NCI-H2196 (cell line): ENCODE measurements around the gene DPT.
A peak's percentile ranks its signal among the peaks of the same experiment; 100 is the strongest.

Experiments
- DNase-seq: peaks from one replicate; lab custom pipeline; 2025; ENCODE audit not compliant: unreplicated experiment; lab: John Stamatoyannopoulos, UW

Gene DPT

GRCh38 chr1:168736520-168736919 lies 7.5 kb upstream of the DPT start:
- DNase-seq = no peak

DNA sequence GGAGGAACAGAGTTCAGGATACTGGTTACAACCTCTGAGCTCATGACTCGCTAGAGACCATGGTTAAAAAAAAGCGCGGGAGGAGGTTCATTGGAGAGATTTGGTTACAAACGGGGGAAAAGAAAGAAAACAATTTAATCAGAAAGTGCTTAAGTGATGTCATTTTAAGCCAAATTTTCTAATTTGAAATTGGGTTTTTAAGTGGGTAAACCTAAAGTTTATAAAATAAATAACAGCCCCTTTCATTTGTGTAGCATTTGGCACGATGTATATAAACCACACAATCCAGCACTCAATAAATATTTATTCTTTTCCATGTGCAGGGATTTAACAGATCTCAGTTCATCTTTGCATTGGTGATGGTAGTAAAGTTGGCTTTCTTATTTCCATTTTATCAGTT lies 7.0 kb upstream of the DPT start:
- no peak for DNase-seq

GRCh38 chr1:168734946-168735345 lies 5.9 kb upstream of the DPT start:
- no peak for DNase-seq

- DNase-seq = no peak
These were observed 5.3 kb upstream of the DPT start for GRCh38 chr1:168734271-168734670.

DNA sequence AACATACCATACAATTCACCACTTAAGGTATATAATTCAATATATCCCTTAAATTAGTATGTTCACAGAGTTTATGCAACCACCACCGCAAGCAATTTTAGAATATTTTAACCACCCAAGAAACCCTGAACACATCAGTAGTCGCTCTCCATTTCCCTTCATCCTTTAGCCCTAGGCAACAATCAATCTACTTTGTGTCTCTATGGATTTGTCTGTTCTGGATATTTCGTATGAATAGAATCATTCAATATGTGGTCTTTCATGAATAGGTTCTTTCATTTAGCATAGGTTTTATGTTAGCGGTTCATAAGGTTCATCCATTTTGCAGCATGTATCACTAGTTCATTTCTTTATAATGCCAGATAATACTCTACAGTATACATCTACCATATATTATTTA lies 4.2 kb upstream of the DPT start:
- no peak for DNase-seq

GRCh38 chr1:168732736-168733135 lies 3.7 kb upstream of the DPT start:
- no peak for DNase-seq

GRCh38 chr1:168731244-168731953 lies 2.4 kb upstream of the DPT start:
- no peak for DNase-seq

DNA sequence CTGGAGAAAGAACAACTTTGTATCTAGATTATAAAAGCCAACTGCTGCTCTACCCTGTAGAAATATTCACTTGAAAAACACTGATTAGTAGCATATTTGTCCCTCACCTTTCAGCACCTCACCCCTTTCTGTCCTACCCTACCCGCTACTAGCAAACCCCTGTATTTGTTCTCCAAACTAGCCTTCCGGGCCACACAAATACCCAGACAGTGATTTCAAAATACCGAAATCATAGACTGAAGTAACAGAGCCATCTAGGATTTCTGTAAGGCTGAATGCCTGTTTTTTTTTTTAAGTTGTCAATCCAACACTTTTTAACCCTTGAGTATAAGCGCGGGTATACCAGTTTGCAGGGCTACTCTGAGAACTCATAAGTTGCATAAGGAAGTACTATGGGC lies 398 bp upstream of the DPT start:
- DNase-seq = no peak

- no peak for DNase-seq
These were observed 2.3 kb downstream of the DPT start for GRCh38 chr1:168726719-168727118.

GRCh38 chr1:168726281-168726680 lies 2.7 kb downstream of the DPT start:
- DNase-seq = no peak

DNA sequence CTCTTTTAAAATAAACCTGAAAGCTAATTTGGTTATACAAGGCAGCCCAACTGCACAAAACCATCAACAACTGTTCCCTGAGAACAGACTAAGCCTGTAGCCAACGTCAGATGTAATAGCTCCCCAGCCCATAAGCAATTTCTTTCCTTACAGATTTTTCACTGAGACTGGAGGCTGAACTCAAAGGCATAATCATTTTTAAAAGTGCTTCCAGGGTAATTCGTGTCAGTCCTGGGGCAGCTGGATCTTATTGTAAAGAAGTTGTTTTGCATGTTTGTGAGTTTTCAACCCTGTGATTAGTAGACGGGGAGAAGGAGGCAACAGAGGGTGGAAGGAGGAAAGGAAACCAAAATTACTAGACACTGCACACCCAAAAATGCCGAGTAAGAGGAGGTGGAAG lies 3.2 kb downstream of the DPT start:
- no peak for DNase-seq

- no peak for DNase-seq
These were observed 3.9 kb downstream of the DPT start for GRCh38 chr1:168725060-168725459.

- DNase-seq = peak; percentile 27
These were observed 6.0 kb downstream of the DPT start for GRCh38 chr1:168723000-168723399.

DNA sequence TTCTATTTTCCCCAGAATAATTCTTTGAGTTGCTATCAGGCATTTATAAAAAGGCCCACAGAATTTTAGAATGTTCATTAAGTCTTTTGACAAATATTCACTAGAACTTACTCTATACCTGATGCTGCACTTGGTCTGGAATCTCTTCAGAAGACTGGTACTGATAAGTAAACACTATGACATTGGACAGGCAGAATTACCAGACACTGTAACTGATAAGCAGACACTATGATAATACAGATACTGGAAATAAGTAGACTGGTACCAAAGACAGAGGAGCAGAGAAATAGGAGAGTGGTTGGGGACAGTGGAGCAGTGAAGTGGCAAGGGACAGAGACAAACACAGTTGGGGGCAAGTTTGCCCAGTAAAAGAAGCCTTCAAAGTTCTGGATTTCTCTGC lies 8.2 kb downstream of the DPT start:
- no peak for DNase-seq

DNA sequence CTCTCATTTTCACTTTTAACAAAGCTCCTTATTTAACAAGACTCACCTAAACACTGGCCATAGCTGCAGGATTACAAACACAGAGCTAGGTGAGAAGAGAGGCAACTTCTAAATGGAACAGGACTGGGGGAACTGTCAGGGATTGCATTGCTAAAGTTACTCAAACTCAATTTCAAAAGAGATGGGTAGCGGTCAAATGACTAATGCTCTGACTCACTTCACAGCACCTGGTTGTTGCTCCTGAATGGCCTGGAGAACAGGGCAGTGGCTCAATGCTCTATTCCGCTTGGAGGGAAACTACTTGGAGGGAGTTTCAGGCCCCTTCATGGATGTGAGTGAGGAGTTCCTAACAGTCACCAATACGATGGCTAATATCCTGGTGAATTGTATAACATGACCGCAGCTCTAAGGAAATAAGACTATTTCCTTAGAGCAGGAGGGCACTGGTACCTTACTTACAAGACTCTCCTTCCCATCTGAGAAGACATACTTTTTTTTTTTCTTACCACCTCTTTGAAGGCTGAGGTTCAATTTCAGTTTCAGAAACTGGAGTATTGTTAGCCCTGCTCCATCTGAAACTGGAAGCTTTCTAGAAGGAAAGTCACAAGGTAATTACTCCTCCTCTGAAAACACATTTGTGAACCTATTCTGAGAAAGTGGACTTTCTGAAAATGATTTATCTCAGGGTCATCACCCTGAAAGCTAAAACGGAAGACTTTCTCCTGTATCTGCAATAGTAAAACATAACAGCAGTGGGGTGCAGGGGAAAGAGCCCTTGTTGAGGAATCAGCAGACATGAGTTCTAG lies 9.5 kb downstream of the DPT start:
- no peak for DNase-seq

DNA sequence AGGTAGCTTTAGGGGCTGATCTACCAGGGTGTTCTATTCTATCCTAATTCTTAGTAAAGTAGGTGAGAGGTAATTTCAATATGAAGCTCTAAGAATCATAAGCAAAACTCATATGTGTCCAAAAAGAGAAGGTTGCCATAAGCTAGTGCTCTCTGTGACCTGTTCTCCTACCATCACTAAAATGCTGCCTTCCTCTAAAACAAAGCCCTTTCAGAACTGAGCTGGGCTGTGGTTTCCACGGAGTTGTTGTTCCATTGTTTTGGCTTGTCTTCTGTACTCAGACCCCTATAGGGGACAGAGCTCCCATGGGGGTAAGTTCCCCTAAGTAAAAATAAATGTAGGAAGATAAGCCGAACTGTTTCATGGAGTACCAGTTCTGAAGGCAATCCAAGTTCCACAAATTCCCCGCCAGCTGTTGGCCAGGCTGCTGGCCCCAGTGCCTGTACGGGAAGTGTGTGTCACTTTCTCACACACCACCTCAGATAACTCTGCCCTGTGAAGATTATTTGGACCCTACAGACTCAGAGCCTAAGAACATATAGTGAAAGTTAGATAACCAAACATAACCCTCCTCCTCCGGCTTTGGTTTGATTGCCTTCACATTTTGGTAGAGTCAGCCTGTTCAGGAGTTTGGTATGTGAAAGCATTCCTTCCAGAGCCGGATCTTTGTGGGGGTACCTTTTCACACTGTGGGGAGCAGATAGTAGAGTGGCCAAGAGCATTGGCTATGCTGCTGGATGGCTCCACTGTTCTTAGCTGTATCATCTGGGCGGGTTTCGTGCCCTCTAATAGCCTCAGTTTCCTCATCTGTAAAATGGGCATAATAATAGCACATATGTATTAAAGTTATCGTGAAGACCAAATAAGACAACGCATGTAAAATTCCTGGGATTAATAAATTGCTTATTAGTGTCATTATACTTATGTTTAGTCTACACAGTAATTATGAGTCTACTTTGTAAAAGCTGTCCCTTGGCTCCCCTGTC lies 10.8 kb downstream of the DPT start:
- DNase-seq = no peak

- no peak for DNase-seq
These were observed 15.0 kb downstream of the DPT start for GRCh38 chr1:168714012-168714411.

- peak; percentile 9 for DNase-seq
These were observed 19.3 kb downstream of the DPT start for GRCh38 chr1:168709405-168710363.

DNA sequence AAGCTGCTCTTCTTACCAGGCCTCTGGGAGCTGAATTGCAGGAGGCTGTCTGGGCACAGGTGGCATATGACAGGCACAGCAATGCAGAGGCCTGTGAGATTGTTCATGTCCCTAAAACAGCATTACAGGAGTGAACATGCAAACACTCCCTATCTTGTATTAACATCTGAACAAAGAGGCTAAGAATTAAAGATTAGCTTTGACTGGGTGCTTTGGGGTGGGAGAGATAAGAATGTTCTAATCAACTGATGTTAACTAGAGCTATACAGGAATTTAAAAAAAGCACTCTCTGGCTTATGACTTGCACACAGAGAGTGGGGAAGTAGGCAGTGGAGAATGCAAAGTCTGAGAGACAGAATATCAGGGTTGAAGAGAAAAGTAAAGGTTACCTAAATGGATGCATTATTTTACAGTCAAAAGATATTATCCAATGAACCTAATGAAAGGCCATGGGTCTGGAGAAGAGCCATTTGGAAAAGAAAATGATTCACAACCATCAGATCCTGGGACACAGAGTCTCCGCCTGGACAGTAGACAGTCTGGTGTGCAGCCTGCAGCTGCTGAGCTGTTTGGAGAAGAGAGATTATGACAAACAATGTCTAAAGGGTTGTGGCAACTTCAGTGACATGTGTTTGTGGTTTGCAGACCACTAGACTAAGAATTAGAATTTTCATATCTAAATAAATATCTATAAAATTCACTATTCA lies 20.2 kb downstream of the DPT start:
- no peak for DNase-seq
